CD4-positive, alpha-beta T cell treated with Interferon alpha-2 for 1 hour (primary cell): ENCODE measurements around the gene UXS1.

Experiments used
- DNase-seq, 2 donors: peaks; one replicate each; pipeline ENCODE4 v3.0.0-alpha.2; 2020 to 2022

UXS1 gene

GRCh38 chr2:106073678-106074406 lies 120.3 kb downstream of the UXS1 start:
- DNase-seq: no peak

GRCh38 chr2:106070181-106070580 lies 123.9 kb downstream of the UXS1 start:
- no peak for DNase-seq

GRCh38 chr2:106068451-106068850 lies 125.7 kb downstream of the UXS1 start:
- DNase-seq: no peak

- no peak for DNase-seq
These were observed 127.9 kb downstream of the UXS1 start for GRCh38 chr2:106065983-106066820.

- DNase-seq: peak in 1 of 2 donors; percentile 21
These were observed 128.7 kb downstream of the UXS1 start for GRCh38 chr2:106065268-106065982.

GRCh38 chr2:106063181-106063580 lies 130.9 kb downstream of the UXS1 start:
- no peak for DNase-seq

- DNase-seq: no peak
These were observed 131.5 kb downstream of the UXS1 start for GRCh38 chr2:106062627-106063026.

GRCh38 chr2:106061611-106062349 lies 132.3 kb downstream of the UXS1 start:
- no peak for DNase-seq

GRCh38 chr2:106059416-106060065 lies 134.6 kb downstream of the UXS1 start:
- no peak for DNase-seq

- no peak for DNase-seq
These were observed 135.5 kb downstream of the UXS1 start for GRCh38 chr2:106058469-106059137.

GRCh38 chr2:106057206-106057605 lies 136.9 kb downstream of the UXS1 start:
- peak; percentile 9 to 53 for DNase-seq

GRCh38 chr2:106054880-106055655 lies 139.0 kb downstream of the UXS1 start:
- DNase-seq: peak; percentile 31 to 44

- DNase-seq: no peak
These were observed 139.8 kb downstream of the UXS1 start for GRCh38 chr2:106054321-106054720.

GRCh38 chr2:106053581-106053980 lies 140.5 kb downstream of the UXS1 start:
- no peak for DNase-seq

- DNase-seq: peak in 1 of 2 donors; percentile 39
These were observed 141.0 kb downstream of the UXS1 start for GRCh38 chr2:106053116-106053515.

- DNase-seq: no peak
These were observed 149.2 kb downstream of the UXS1 start for GRCh38 chr2:106044859-106045258.

- no peak for DNase-seq
These were observed 150.1 kb downstream of the UXS1 start for GRCh38 chr2:106044021-106044420.
